ENCODE data around the gene RXRG. TPM values are rescaled to one million over a fixed set of nuclear protein-coding genes. Genes with fewer than 3 reads are reported as not detected.

The RXRG gene
- total RNA-seq, 1 donor from 2014 or later, result 9.1 TPM

DNA sequence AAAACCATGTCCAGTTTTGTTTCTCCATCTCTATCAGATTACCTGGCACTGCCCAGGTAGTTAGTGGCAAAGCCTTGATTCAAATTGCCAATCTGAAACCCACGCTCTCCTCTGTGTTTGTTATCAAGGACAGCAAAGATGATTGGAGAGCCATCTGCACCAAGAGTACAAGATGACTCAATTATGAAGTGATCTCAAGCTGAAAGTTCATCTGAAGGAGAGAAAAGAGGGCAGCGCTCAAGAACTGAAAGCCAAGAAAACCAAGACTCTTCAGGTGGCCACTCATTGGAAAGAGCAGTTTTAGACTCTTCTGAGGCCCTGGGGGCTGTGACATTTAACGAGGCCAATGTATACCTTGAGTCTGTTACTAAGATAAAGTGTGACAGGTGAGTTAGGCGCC is 13.8 kb downstream of the RXRG start:
- H3K27ac ChIP-seq, result no peak overlapping the region
- TF ChIP-seq, protein P1, sequence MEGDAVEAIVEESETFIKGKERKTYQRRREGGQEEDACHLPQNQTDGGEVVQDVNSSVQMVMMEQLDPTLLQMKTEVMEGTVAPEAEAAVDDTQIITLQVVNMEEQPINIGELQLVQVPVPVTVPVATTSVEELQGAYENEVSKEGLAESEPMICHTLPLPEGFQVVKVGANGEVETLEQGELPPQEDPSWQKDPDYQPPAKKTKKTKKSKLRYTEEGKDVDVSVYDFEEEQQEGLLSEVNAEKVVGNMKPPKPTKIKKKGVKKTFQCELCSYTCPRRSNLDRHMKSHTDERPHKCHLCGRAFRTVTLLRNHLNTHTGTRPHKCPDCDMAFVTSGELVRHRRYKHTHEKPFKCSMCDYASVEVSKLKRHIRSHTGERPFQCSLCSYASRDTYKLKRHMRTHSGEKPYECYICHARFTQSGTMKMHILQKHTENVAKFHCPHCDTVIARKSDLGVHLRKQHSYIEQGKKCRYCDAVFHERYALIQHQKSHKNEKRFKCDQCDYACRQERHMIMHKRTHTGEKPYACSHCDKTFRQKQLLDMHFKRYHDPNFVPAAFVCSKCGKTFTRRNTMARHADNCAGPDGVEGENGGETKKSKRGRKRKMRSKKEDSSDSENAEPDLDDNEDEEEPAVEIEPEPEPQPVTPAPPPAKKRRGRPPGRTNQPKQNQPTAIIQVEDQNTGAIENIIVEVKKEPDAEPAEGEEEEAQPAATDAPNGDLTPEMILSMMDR (IDR thresholded peaks at IDR 0.05), result no peak
- H3K4me1 ChIP-seq, result peaks cover 6% of the 10 kb centered on the region
- no peaks in the 10 kb centered on the region for H3K9me3 ChIP-seq
- intact Hi-C loops (cut with DNase I), result no loop called here
- no peak for DNase-seq
- H3K36me3 ChIP-seq, result no peaks in the 10 kb centered on the region
- no peak for ATAC-seq
- no peak overlapping the region for H3K4me3 ChIP-seq
- no peaks in the 10 kb centered on the region for H3K27me3 ChIP-seq

DNA sequence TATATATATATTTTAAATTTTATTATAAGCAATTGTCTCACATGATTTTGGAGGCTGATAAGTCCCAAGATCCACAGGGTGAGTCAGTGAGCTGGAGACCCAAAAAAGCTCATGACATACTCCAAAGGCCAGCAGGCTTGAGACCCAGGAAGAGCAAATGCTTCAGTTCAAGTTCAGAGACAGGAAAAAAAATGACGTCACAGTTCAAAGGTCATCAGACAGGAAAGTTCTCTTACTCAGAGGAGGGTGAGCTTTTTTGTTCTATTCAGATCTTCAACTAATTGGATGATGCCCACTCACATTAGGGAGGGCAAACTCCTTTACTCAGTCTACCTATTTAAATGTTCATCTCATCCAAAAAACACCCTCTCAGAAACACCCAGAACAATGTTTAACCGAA is 18.2 kb downstream of the RXRG start:
- no peak for ATAC-seq
- Histone ChIP-seq H3K4me3 (no peak overlapping the region), H3K27ac (no peak overlapping the region), H3K9me3 (no peaks in the 10 kb centered on the region), H3K36me3 (no peaks in the 10 kb centered on the region), H3K4me1 (peaks cover 19% of the 10 kb centered on the region), H3K27me3 (no peaks in the 10 kb centered on the region)
- intact Hi-C loops (cut with DNase I), result no loop called here
- no peak for DNase-seq
- TF ChIP-seq, protein P1 (IDR thresholded peaks at IDR 0.05), result no peak

DNA sequence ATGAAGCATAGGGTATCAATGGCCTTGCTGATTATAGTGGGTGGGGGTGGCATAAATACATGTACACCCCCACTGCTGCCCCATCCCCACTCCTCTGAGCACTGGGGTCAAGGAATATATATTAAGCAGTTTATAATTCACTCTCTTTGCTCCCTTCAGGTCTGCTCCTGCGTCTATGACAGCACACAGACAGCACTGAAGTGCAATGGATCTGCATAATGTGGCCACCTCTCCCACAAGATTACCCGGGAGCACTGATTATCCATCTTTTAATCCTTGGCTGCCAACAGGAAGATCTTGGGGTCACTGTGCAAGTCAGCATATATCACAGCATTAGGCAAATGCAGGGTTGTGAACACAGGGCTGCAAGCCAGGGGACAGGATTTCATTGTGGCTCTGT is 19.3 kb downstream of the RXRG start:
- TF ChIP-seq, protein P1 (IDR thresholded peaks at IDR 0.05), result no peak
- Histone ChIP-seq H3K4me3 (no peak overlapping the region), H3K27me3 (no peaks in the 10 kb centered on the region), H3K4me1 (peaks cover 13% of the 10 kb centered on the region), H3K36me3 (no peaks in the 10 kb centered on the region), H3K27ac (peak overlapping the region; percentile 1), H3K9me3 (no peaks in the 10 kb centered on the region)
- no peak for ATAC-seq
- intact Hi-C loops (cut with DNase I), result no loop called here
- DNase-seq, result no peak

DNA sequence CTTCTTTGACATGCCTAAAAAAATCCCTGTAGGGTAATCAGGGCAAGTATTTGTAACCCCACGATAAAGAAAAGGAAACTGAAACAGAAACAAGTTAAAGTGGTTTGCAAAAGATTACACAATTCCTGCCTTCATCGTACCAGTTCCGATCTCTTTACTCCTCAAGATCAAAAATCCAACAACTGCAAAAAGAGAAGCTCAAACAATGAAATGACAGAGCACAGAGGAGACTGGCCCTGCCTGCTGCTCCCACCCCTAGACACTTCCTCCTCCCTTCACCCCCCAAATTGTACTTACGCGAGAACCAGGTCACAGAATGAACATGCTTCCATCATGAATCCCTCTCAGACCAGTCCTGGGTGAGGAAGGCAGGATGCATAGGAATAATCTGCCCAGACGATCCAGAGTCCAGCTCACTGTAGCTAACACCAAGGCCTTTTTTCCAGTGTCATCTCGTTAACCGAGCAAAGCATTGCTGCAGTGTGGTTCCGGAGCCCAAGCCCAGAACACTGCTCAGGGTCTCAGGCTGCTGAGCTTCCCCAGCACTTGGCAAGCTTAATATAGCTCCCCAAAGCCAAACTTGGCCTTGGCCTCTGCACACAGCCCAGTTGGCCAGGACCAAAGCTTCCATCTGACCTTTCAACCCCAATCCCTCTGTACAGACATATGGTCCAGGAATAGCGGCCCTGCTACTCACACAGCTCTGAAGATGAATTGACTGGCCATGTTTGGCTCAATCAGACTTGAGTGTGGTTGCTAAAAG is 20.3 kb downstream of the RXRG start:
- H3K4me1 ChIP-seq, result peaks cover 13% of the 10 kb centered on the region
- intact Hi-C loops (cut with DNase I), result no loop called here
- H3K9me3 ChIP-seq, result no peaks in the 10 kb centered on the region
- TF ChIP-seq, protein P1 (IDR thresholded peaks at IDR 0.05), result no peak
- peak overlapping the region; percentile 33 for H3K4me3 ChIP-seq
- H3K27ac ChIP-seq, result peak overlapping the region; percentile 82
- H3K27me3 ChIP-seq, result no peaks in the 10 kb centered on the region
- peak; percentile 57 for ATAC-seq
- no peak for DNase-seq
- H3K36me3 ChIP-seq, result no peaks in the 10 kb centered on the region

DNA sequence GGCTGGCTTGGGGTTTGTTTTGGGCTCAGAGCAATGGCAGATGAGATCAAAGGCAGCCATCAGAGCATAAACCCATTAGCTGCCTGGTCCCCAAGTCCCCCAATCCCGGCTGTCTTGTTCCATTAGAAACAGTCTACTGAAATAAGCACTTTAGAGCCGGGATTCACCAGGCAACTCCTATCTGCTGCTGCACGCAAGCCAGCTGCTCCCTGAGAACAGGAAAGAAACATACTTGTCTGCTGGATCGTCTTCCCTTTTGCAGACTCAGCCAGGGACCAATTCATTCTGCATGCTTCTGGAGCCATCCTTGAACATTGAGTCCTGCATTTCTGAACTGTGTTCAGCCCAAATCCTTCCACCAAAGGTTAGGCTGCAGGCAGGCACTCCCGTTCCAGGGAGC is 21.8 kb downstream of the RXRG start:
- no peak for ATAC-seq
- peaks cover 13% of the 10 kb centered on the region for H3K4me1 ChIP-seq
- H3K4me3 ChIP-seq, result no peak overlapping the region
- H3K27me3 ChIP-seq, result no peaks in the 10 kb centered on the region
- TF ChIP-seq, protein P1 (IDR thresholded peaks at IDR 0.05), result no peak
- no peak overlapping the region for H3K27ac ChIP-seq
- intact Hi-C loops (cut with DNase I), result no loop called here
- no peaks in the 10 kb centered on the region for H3K36me3 ChIP-seq
- DNase-seq, result no peak
- H3K9me3 ChIP-seq, result no peaks in the 10 kb centered on the region

Data from upper lobe of right lung (tissue), 1 donor.